A204.1 (cell line): Measurements from ENCODE around the gene SAGE1.
"Not testable (repeated sequence)": the region's sequence is repeated elsewhere in the genome, so short reads cannot be mapped to it uniquely, and the experiment has no call there.

Experiments used
- FAIRE-seq: peaks from 2 replicates; lab custom pipeline; 2012; peaks lifted over from hg19 to GRCh38; lab: Jason Lieb, UNC

SAGE1 gene, protein sequence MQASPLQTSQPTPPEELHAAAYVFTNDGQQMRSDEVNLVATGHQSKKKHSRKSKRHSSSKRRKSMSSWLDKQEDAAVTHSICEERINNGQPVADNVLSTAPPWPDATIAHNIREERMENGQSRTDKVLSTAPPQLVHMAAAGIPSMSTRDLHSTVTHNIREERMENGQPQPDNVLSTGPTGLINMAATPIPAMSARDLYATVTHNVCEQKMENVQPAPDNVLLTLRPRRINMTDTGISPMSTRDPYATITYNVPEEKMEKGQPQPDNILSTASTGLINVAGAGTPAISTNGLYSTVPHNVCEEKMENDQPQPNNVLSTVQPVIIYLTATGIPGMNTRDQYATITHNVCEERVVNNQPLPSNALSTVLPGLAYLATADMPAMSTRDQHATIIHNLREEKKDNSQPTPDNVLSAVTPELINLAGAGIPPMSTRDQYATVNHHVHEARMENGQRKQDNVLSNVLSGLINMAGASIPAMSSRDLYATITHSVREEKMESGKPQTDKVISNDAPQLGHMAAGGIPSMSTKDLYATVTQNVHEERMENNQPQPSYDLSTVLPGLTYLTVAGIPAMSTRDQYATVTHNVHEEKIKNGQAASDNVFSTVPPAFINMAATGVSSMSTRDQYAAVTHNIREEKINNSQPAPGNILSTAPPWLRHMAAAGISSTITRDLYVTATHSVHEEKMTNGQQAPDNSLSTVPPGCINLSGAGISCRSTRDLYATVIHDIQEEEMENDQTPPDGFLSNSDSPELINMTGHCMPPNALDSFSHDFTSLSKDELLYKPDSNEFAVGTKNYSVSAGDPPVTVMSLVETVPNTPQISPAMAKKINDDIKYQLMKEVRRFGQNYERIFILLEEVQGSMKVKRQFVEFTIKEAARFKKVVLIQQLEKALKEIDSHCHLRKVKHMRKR

DNA sequence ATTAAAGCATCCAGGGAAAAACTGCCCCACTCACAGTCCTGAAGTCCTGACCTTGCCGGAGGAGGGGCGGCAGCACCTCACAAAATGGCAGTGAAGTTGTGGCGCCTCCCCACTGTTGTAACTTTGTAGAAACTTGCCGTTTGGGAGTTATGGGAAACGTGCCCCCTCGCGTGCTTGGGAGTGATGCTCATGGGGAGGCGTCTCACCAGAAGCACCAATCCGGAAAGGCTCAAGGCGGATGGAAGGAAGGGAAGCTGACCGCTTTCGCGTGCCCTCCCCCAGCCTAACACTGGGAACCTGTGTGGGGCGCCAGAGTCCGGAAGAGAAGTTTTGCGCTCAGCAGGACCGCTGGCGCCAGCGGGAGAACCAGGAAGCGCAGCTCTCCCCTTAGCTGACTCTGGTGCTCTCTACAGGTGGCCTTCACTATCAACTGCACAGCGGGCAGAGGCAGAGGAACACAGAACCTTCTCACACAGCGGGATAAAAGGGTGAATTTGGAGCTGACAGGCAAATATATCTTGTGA lies at the start of gene SAGE1, which contains the start of gene CT45A10:
Gene SAGE1, plus strand, starts transcription at position 423 of the 524 bp plus-strand sequence. CDS start 2,527 bp downstream, outside the sequence.
Gene CT45A10, minus strand, starts transcription at position 151 of the 524 bp plus-strand sequence. CDS start 8,100 bp downstream, outside the sequence.
- FAIRE-seq, result no peak

DNA sequence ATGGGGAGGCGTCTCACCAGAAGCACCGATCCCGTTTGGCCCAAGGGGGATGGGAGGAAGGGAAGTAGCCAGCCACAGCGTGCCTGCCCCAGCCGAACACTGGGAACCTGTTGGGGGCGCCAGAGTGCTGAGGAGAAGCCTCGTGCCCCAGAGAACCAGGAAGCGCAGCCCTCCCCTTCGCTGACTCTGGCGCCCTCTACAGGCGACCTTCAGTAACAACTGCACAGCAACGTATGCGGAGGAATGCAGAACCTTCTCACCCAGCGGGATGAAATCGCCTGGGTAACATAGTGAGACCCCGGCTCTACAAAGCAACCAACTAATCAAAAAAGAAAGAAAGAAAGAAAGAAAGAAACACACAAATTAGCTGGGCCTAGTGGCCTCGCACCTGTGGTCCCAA lies 39.1 kb upstream of the SAGE1 start, which contains the start of gene CT45A8:
Gene CT45A8, minus strand, starts transcription at position 101 of the 400 bp plus-strand sequence. CDS start 3,755 bp downstream, outside the sequence.
- FAIRE-seq, result not testable (repeated sequence)

DNA sequence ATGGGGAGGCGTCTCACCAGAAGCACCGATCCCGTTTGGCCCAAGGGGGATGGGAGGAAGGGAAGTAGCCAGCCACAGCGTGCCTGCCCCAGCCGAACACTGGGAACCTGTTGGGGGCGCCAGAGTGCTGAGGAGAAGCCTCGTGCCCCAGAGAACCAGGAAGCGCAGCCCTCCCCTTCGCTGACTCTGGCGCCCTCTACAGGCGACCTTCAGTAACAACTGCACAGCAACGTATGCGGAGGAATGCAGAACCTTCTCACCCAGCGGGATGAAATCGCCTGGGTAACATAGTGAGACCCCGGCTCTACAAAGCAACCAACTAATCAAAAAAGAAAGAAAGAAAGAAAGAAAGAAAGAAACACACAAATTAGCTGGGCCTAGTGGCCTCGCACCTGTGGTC lies 21.8 kb upstream of the SAGE1 start, which contains the start of gene CT45A9:
Gene CT45A9, minus strand, starts transcription at position 101 of the 400 bp plus-strand sequence. CDS start 3,751 bp downstream, outside the sequence.
- not testable (repeated sequence) for FAIRE-seq

DNA sequence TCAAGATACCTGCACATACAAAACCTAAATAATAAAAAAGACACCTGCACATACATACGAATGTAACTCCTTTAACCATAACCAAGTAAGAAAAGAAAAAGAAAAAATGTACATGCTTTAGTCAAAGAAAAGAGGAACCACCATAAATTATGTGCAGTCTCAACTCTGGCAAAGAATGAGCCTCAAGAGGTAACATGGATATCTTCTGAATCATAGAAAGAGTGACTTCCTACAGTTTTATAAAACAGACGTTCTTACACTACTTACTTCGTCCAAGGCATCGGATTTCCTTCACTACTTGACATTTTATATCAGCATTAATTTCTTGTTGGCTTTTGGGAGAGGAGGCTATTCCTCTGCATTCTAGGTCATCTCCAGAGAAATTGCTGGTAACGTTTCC lies 10.8 kb upstream of the SAGE1 start:
- FAIRE-seq, result not testable (repeated sequence)

DNA sequence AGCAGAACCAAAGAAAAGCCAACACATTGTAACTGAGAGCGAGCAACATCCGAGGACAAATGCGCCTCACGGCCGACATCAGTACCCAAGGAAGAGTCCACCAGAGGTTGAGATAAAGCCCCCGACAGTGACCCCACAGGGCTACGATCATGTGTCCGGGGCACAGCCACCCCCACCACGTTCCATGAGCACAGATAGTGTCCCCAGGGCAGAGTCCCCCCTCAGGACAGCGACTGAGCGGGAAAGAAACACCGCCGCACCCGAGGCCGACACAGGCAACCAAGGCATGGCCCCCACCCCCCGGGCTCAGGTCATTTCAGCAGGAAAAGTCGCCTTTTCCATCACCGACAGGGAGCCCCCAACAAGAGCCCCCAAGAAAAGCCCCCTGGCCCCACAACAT lies 5.3 kb upstream of the SAGE1 start:
- FAIRE-seq, result not testable (repeated sequence)

DNA sequence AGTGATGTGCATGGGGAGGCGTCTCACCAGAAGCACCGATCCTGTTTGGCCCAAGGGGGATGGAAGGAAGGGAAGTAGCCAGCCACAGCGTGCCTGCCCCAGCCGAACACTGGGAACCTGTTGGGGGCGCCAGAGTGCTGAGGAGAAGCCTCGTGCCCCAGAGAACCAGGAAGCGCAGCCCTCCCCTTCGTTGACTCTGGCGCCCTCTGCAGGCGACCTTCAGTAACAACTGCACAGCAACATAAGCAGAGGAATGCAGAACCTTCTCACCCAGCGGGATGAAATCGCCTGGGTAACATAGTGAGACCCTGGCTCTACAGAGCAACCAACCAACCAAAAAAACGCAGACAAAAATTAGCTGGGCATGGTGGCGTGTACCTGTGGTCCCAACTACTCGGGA lies 4.5 kb upstream of the SAGE1 start:
- FAIRE-seq, result not testable (repeated sequence)

DNA sequence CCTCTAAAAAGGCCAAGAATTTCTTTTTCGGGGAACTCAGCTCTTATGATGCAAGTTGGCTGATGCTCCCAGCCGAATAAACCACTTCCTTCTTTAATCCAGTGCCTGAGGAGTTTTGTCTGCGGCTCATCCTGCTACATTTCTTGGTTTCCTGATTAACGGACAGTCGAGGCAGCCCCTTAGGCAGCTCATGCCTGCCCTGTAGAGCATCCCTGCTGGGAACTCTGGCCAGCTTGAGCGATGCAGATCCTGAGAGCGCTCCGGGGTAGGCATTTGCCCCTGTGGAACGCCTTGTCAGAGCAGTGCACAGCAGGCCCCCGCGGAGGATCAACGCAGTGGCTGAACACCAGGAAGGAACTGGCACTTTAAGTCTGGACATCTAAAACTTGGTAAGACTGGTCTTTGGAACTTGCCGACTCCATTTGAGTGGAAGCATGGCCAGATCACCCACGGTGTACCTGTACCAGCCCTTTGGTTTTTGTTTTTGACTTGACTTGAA lies 3.4 kb upstream of the SAGE1 start:
- no peak for FAIRE-seq

DNA sequence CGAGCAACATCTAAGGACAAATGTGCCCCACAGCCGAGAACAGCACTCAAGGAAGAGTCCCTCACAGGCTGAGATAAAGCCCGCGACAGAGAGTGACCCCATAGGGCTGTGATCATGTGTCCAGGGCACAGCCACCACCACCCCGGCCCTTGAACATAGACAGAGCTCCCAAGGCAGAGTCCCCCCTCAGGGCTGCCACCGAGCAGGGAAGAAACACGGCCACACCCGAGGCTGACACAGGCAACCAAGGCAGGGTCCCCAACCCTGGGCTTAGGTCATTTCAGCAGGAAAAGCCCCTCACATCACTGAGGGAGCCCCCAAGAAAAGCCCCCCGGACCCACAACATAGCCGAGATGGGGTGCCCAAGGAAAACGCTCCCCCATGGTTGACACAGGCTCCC lies 735 bp upstream of the SAGE1 start:
- FAIRE-seq, result no peak

DNA sequence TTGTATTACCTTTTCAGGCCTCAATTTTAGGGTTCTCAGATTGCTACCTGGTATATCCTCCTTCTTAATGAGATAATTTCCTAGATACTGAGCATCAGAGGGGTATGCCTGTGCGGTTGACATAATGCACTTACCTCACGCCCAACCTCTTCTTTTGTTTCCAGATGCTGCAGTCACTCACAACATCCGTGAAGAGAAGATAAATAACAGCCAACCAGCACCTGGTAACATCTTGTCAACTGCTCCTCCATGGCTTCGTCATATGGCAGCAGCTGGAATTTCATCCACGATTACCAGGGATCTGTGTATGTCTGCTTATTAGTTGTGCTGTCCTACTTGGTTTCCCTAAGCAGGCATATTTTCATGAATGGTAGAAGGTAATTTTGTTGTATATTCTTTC lies 16.7 kb downstream of the SAGE1 start:
- no peak for FAIRE-seq

DNA sequence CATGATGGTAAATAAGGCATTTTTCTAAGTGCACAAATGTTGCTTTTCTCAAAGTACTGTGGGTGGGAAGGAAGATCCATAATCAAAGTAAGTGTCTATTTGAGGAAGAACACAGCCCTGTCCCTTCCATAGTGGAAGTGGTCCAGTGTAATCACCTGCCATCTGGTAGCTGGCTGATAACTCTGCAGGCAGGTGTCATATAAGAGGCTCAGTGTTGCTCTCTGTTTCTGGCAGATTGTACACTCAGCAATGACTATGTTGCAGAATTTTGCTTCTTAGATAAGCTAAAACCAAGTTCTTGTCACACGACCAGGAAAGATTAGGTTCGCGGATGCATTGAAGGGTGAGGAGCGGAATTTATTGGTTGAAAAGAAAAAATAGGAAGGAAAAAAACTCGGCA lies 20.9 kb downstream of the SAGE1 start:
- no peak for FAIRE-seq

DNA sequence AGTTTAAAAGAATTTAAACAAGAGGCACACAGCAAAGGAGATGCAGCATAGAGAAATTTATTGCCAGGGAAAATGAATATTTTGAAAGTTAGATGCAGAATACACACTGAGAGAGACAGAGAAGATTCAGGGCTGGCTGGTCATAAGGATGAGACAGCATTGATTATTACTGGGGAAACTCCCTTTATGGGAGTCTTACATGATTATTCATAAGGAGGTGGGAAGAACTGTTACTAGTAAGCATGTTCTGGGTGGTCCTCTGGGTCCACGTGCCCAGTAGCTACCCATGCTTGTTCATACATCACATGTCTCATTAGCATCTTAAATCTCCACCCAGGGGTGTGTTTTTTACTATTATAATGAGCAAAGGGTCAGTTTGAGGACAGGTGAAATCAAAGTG lies 27.0 kb downstream of the SAGE1 start:
- not testable (repeated sequence) for FAIRE-seq

DNA sequence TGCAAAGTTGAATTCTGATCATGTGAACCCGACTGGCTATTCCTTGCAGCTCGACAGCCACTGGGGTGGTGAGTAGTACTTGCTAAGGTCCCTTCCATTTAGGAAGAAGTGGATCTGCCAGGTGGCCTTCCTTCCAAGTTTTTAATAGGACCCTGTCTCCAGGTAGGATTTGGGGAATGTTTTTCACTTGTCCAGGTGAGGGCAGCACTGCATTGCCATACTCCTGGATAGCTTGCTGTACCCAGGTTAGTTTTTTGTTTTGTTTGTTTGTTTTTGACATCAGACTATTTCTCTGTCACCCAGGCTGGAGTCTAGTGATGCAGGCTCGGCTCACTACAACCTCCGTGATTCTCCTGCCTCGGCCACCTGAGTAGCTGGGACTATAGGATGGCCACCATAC lies 29.8 kb downstream of the SAGE1 start:
- no peak for FAIRE-seq

DNA sequence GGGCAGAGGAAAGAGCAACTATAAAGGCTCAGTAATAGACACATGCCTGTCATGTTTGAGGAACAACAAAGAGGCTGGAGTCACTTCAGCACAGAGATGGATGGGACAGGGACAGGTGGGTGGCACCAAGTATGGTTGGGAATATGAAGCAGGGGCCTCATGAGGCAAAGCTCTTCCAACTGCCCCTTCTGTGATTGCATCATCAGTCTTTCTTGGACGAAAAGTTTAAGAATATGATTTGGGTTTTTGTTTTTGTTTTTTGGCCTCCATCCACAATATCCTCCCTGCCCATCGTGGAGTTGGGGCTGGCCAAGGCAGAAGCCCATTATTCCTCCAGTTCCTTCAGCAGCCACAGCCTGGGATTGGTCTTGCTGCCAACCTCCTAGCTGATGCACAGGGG lies 34.4 kb downstream of the SAGE1 start:
- no peak for FAIRE-seq

DNA sequence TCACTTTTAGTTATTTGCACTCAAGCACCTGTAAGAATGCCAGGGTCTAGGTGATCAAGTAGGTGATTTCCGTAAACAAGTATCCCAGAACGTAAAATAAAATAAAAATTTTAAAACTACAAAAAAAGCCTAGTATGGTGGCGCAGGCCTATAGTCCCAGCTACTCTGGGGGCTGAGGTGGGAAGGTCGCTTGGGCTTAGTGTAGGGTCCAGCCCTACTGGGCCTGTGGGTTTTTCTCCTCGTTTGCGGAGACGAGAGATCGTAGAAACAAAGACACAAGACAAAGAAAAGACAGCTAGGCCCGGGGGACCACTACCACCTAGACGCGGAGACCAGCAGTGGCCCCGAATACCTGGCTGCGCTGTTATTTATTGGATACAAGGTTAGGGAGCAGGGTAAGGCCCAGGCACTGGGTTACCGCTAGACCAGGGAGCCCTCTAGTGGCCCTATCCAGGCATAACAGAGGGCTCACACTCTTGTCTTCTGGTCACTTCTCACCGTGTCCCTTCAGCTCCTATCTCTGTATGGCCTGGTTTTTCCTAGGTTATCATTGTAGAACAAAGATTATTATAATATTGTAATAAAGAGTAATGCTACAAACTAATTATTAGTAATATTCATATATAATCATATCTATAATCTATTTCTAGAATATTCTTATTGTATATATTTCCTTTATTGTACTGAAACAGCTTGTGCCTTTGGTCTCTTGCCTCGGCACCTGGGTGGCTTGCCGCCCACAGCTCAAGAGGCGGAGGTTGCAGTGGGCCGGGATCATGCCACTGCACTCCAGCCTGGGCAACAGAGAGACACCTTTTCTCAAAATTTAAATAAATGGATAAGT lies 38.4 kb downstream of the SAGE1 start:
- FAIRE-seq, result peak; percentile 61

DNA sequence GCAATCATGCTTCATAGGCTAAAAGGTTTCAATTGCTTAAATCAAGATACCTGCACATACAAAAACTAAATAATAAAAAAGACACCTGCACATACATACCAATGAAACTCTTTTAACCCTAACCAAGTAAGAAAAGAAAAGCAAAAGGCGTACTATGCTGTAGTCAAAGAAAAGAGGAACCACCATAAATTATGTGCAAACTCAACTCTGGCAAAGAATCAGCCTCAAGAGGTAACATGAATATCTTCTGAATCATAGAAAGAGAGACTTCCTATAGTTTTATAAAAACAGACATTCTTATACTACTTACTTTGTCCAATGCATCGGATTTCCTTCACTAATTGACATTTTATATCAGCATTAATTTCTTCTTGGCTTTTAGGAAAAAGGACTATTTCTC lies 51.0 kb downstream of the SAGE1 start:
- FAIRE-seq, result no peak

DNA sequence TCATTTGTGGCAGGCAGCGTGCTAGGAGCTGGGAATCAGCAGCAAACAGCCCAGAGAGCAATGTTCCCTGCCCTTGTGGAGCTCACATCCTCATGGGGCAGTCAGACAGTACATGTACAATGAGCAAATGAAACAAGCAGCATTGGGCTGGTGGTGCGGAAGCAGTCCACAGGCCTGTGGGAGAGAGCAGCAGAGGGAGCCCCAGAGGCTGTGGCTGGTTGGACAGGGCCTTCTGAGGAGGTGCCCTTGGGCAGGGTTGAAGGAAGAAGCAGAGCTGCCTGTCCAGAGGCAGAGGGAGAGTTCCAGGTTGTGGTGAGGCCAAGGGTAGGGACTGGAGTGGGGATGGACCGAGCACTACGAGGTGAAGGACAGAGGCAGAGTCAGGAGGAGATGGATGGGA lies 57.8 kb downstream of the SAGE1 start:
- no peak for FAIRE-seq
